Activated CD4-positive, alpha-beta memory T cell treated with anti-CD3 and anti-CD28 coated beads, Interleukin-2, amount 10 ng/mL, durations not matched to agents 7 days and 5 days (primary cell): ENCODE data around the gene DHX30. TPM values are rescaled to one million over a fixed set of nuclear protein-coding genes. Genes with fewer than 3 reads are reported as not detected.
A peak's percentile ranks its signal among the peaks of the same experiment; 100 is the strongest.
"Not testable (repeated sequence)": the region's sequence is repeated elsewhere in the genome, so short reads cannot be mapped to it uniquely, and the experiment has no call there.

Experiments used
- CTCF ChIA-PET: fragments of 350-600 bp; sonication (Branson Sonifier 250); formaldehyde crosslinking; loops from one replicate; lab custom pipeline; 2021; ENCODE audit warnings: antibody characterized with exemption, inconsistent platforms; lab: Charles Lee
- POLR2A ChIA-PET: fragments of 350-600 bp; sonication (Branson Sonifier 250); formaldehyde crosslinking; loops from one replicate; lab custom pipeline; 2021; ENCODE audit warnings: antibody characterized with exemption; lab: Charles Lee
- DNase-seq: peaks from one replicate; pipeline ENCODE4 v3.0.0-alpha.2; 2020
- H3K27ac Mint-ChIP-seq: one replicate; pipeline ENCODE4 v1.8.0; 2021; ENCODE audit warnings: mild to moderate bottlenecking, mixed read lengths
- H3K27me3 Mint-ChIP-seq: one replicate; pipeline ENCODE4 v1.8.0; 2021; ENCODE audit warnings: mixed read lengths
- H3K36me3 Mint-ChIP-seq: one replicate; pipeline ENCODE4 v1.8.0; 2021; ENCODE audit warnings: low read depth, mixed read lengths
- H3K4me1 Mint-ChIP-seq: one replicate; pipeline ENCODE4 v1.8.0; 2021; ENCODE audit warnings: mixed read lengths
- H3K4me3 Mint-ChIP-seq: one replicate; pipeline ENCODE4 v1.8.0; 2021; ENCODE audit warnings: mild to moderate bottlenecking, mixed read lengths
- H3K9me3 Mint-ChIP-seq: one replicate; pipeline ENCODE4 v1.8.0; 2021; ENCODE audit warnings: mixed read lengths
- total RNA-seq, 2 experiments: library from RNA; stranded (reverse); gene quantifications; one replicate each; pipeline ENCODE4 v1.2.3, GENCODE V29; 2021

Gene DHX30
- total RNA-seq, result 10 to 100 TPM; 62.0 to 63.0 TPM

- CTCF ChIA-PET, result interaction anchor here (0.9 to 2.5 kb wide), 4 partner anchors 13 to 281 kb away, joined by 3 to 16 read pairs (median 4); no protein-coding TSS in a partner anchor
- peaks cover 10% of the 10 kb centered on the region for H3K36me3 Mint-ChIP-seq
- peaks cover 30% of the 10 kb centered on the region for H3K4me1 Mint-ChIP-seq
- no peaks in the 10 kb centered on the region for H3K9me3 Mint-ChIP-seq
- peak; percentile 86 for DNase-seq
- H3K27ac Mint-ChIP-seq, result peak within 1 kb of the TSS; percentile 90
- peak within 1 kb of the TSS; percentile 93 for H3K4me3 Mint-ChIP-seq
- H3K27me3 Mint-ChIP-seq, result peaks cover 2% of the 10 kb centered on the region
- POLR2A ChIA-PET, result interaction anchor here (1.0 to 1.9 kb wide), 7 partner anchors 14 to 385 kb away, joined by 4 to 19 read pairs (median 6); partner anchors contain the start of genes CDC25A, ELP6 and SMARCC1
Observed at GRCh38 chr3:47802734-47803479, at the start of gene DHX30. Gene DHX30 (plus strand): TSS chr3:47803138. CDS start chr3:47810684, 7,546 bp downstream.

- Mint-ChIP-seq H3K27ac (no peak overlapping the region), H3K27me3 (no peaks in the 10 kb centered on the region), H3K4me1 (peaks cover 7% of the 10 kb centered on the region), H3K36me3 (peaks cover 15% of the 10 kb centered on the region), H3K9me3 (no peaks in the 10 kb centered on the region), H3K4me3 (no peak overlapping the region)
- CTCF ChIA-PET, result interaction anchor here (1.3 kb wide), 1 partner anchor 237 kb away, joined by 4 read pairs; no protein-coding TSS in a partner anchor
- no peak for DNase-seq
- POLR2A ChIA-PET, result interaction anchor here (0.9 kb wide), 1 partner anchor 255 kb away, joined by 4 read pairs; no protein-coding TSS in a partner anchor
Observed at GRCh38 chr3:47758261-47759025, 44.5 kb upstream of the DHX30 start.

- CTCF ChIA-PET, result not testable (repeated sequence)
- peaks cover 23% of the 10 kb centered on the region for H3K36me3 Mint-ChIP-seq
Observed at GRCh38 chr3:47760207-47760606, 42.7 kb upstream of the DHX30 start.

GRCh38 chr3:47761046-47761445 is 41.9 kb upstream of the DHX30 start:
- Mint-ChIP-seq H3K4me3 (no peak overlapping the region), H3K27me3 (no peaks in the 10 kb centered on the region), H3K4me1 (peaks cover 7% of the 10 kb centered on the region), H3K27ac (no peak overlapping the region), H3K36me3 (peaks cover 25% of the 10 kb centered on the region), H3K9me3 (no peaks in the 10 kb centered on the region)
- no peak for DNase-seq
- ChIA-PET CTCF (no interaction called here), POLR2A (no interaction called here)

More at GRCh38 chr3:47760207-47760606, 42.7 kb upstream of the DHX30 start:
- H3K4me3 Mint-ChIP-seq, POLR2A ChIA-PET, H3K27ac Mint-ChIP-seq, H3K4me1 Mint-ChIP-seq, H3K9me3 Mint-ChIP-seq, DNase-seq, H3K27me3 Mint-ChIP-seq: not testable (repeated sequence)

GRCh38 chr3:47762233-47762632 is 40.7 kb upstream of the DHX30 start:
- Mint-ChIP-seq H3K27ac (peak overlapping the region; percentile 55), H3K36me3 (peaks cover 19% of the 10 kb centered on the region), H3K27me3 (no peaks in the 10 kb centered on the region), H3K9me3 (no peaks in the 10 kb centered on the region), H3K4me3 (no peak overlapping the region), H3K4me1 (peaks cover 7% of the 10 kb centered on the region)
- POLR2A ChIA-PET, result no interaction called here
- no peak for DNase-seq
- CTCF ChIA-PET, result no interaction called here

GRCh38 chr3:47766186-47766585 is 36.8 kb upstream of the DHX30 start:
- H3K27ac Mint-ChIP-seq, result no peak overlapping the region
- H3K27me3 Mint-ChIP-seq, result no peaks in the 10 kb centered on the region
- ChIA-PET POLR2A (no interaction called here), CTCF (no interaction called here)
- no peak overlapping the region for H3K4me3 Mint-ChIP-seq
- H3K4me1 Mint-ChIP-seq, result peaks cover 7% of the 10 kb centered on the region
- H3K9me3 Mint-ChIP-seq, result no peaks in the 10 kb centered on the region
- H3K36me3 Mint-ChIP-seq, result peaks cover 29% of the 10 kb centered on the region
- DNase-seq, result no peak

- ChIA-PET CTCF (interaction anchor here (0.9 kb wide), 1 partner anchor 8 kb away, joined by 3 read pairs; no protein-coding TSS in a partner anchor), POLR2A (interaction anchor here (1.9 kb wide), 1 partner anchor 9 kb away, joined by 8 read pairs; the partner anchor contains the start of gene SMARCC1)
- no peak overlapping the region for H3K27ac Mint-ChIP-seq
- no peak overlapping the region for H3K4me3 Mint-ChIP-seq
- H3K27me3 Mint-ChIP-seq, result no peaks in the 10 kb centered on the region
- peaks cover 29% of the 10 kb centered on the region for H3K36me3 Mint-ChIP-seq
- DNase-seq, result no peak
- no peaks in the 10 kb centered on the region for H3K9me3 Mint-ChIP-seq
- H3K4me1 Mint-ChIP-seq, result peaks cover 7% of the 10 kb centered on the region
Observed at GRCh38 chr3:47772047-47772446, 30.9 kb upstream of the DHX30 start.

- POLR2A ChIA-PET, result interaction anchor here (1.9 kb wide), 1 partner anchor 9 kb away, joined by 8 read pairs; the partner anchor contains the start of gene SMARCC1
- Mint-ChIP-seq H3K27ac (no peak overlapping the region), H3K4me3 (no peak overlapping the region), H3K4me1 (peaks cover 7% of the 10 kb centered on the region), H3K36me3 (peaks cover 29% of the 10 kb centered on the region), H3K27me3 (no peaks in the 10 kb centered on the region), H3K9me3 (no peaks in the 10 kb centered on the region)
- DNase-seq, result no peak
- CTCF ChIA-PET, result interaction anchor here (0.5 to 1.7 kb wide), 5 partner anchors 9 to 307 kb away, joined by 3 to 5 read pairs (median 3); no protein-coding TSS in a partner anchor
Observed at GRCh38 chr3:47772788-47773187, 30.1 kb upstream of the DHX30 start.

GRCh38 chr3:47778746-47779145 is 24.2 kb upstream of the DHX30 start:
- POLR2A ChIA-PET, result interaction anchor here (0.7 to 1.5 kb wide), 4 partner anchors 10 to 118 kb away, joined by 4 to 7 read pairs (median 4); no protein-coding TSS in a partner anchor
- Mint-ChIP-seq H3K36me3 (peaks cover 15% of the 10 kb centered on the region), H3K27ac (no peak overlapping the region), H3K4me3 (no peak overlapping the region), H3K9me3 (no peaks in the 10 kb centered on the region), H3K27me3 (no peaks in the 10 kb centered on the region), H3K4me1 (peaks cover 26% of the 10 kb centered on the region)
- CTCF ChIA-PET, result interaction anchor here (1.2 kb wide), 1 partner anchor 257 kb away, joined by 6 read pairs; no protein-coding TSS in a partner anchor
- DNase-seq, result no peak

- Mint-ChIP-seq H3K27me3 (no peaks in the 10 kb centered on the region), H3K36me3 (peaks cover 8% of the 10 kb centered on the region), H3K4me1 (peaks cover 22% of the 10 kb centered on the region), H3K4me3 (peak overlapping the region; percentile 93), H3K9me3 (no peaks in the 10 kb centered on the region), H3K27ac (peak overlapping the region; percentile 96)
- peak; percentile 68 for DNase-seq
- ChIA-PET CTCF (interaction anchor here (1.1 kb wide), 1 partner anchor 258 kb away, joined by 3 read pairs; no protein-coding TSS in a partner anchor), POLR2A (interaction anchor here (0.9 to 1.5 kb wide), 15 partner anchors 8 to 802 kb away, joined by 3 to 12 read pairs (median 4); partner anchors contain the start of genes DHX30, NBEAL2, PTPN23 and SCAP)
Observed at GRCh38 chr3:47780741-47781684, 21.9 kb upstream of the DHX30 start.

- CTCF ChIA-PET, result interaction anchor here (1.1 kb wide), 1 partner anchor 258 kb away, joined by 3 read pairs; no protein-coding TSS in a partner anchor
- POLR2A ChIA-PET, result interaction anchor here (0.9 to 1.5 kb wide), 12 partner anchors 9 to 802 kb away, joined by 3 to 12 read pairs (median 4); partner anchors contain the start of genes DHX30, NBEAL2, PTPN23 and SCAP
- Mint-ChIP-seq H3K27me3 (no peaks in the 10 kb centered on the region), H3K4me3 (peak within 1 kb of the TSS; percentile 93), H3K27ac (peak within 1 kb of the TSS; percentile 96), H3K36me3 (peaks cover 8% of the 10 kb centered on the region), H3K4me1 (peaks cover 22% of the 10 kb centered on the region), H3K9me3 (no peaks in the 10 kb centered on the region)
- peak; percentile 99 for DNase-seq
Observed at GRCh38 chr3:47781685-47782445, 21.1 kb upstream of the DHX30 start, which contains the start of gene SMARCC1. Gene SMARCC1 (minus strand): TSS chr3:47781893. CDS start chr3:47781797, 96 bp downstream.
